GM19099 (cell line): ENCODE measurements around the gene RIMBP2.

Experiments used
- POLR2A ChIP-seq: IDR thresholded peaks from 3 replicates; pipeline ENCODE4 v1.6.1; 2011; ENCODE audit warnings: low read depth; ENCODE audit not compliant: insufficient read length; ENCODE audit errors: extremely low read depth

The RIMBP2 gene

DNA sequence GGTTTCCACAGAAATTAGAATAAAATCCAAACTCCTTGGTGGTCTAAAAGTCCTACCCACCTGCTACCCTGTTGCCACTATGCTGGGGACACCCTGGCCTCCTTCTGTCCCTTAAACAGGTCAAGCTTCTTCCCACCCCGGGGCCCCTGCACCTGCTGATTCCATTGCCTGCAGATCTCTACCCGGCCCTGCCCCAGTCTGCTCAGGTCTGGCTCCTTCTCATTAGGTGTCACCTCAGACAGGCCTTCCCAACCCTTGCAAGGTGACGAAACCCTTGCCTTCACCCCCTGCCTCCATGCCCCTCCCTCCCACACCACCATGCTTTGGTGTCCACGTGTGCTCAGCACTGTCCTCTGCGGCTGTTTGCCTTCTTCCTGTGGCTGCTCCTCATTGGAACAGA is 207.8 kb downstream of the RIMBP2 start:
- TF ChIP-seq POLR2A = no peak

DNA sequence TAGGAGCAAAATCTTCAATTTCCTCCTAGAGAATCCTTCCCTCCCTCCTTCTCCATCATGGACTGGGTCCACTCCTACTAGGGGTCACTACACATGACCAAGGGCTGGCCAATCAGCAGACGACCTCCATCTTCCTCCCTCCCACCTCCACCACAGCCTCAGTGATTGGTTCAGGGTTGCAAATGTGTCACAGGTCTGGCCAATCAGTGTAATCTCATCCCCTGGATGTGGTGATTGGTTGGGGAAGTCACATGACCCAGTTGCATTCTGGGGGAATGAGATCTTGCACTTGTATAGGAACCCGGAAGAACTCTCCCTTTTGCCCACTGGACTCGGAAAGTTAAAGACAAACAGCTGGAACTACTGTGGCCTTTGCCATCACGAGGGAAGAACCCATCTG is 209.3 kb downstream of the RIMBP2 start:
- TF ChIP-seq POLR2A = no peak

DNA sequence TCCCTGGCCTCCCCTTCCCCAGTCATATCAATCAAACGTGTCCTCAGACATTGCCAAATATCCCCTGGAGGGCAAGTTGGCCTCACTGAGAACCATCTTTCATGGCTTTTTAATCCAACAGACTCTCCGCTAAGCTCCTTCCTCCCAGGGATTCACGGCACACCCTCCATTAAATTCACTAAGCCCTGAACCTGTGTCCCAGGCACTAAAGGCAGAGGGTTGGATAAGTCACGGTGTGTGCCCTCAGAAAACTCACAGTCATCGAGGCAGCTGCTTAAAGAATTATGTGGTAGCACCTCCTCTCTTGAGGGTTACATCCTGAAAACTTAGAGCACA is 211.3 kb downstream of the RIMBP2 start:
- no peak for TF ChIP-seq POLR2A

GRCh38 chr12:130504110-130504839 is 211.8 kb downstream of the RIMBP2 start:
- no peak for TF ChIP-seq POLR2A

DNA sequence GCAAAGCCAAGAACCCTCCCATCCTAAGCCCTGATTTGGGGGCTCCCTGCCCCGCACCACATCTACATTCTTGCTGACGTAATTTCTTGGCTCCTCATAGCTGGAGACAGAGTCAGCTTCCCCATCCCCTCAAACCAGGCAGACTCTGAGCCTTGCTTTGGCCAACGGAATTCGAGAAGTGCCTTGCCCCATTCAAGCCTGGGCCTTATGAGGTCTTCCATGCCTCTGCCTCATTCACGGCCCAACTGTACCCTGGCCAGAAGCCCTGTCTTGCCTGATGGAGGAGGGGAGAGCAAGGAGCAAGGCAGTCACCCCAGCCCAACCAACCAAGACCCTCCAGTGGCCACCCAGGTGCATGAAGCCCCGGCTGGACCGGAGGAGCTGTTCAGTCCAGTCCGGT is 214.3 kb downstream of the RIMBP2 start:
- no peak for TF ChIP-seq POLR2A

DNA sequence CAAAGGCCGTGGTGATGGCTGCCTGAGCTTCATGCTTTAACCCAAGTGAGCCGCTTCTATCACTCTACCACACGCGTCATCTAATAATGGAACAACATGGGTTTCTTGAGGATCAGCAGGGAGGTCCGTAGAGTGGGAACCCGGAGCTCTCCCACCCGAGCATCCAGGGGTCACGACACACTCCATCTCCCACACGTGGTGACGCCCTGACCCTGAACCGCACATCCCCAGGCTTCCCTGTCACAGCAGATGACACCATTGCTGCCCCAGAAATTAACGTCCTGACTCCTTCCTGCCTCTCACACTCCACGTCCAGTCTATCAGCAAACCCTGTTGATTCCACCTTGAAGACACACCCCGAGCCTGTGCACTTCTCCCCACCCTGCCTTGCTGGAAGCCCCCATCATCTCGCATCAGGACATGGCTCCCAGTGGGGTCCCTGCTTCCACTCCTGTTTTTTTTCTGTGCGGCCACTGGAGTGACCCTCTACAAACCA is 215.2 kb downstream of the RIMBP2 start:
- no peak for TF ChIP-seq POLR2A

GRCh38 chr12:130499474-130499873 is 216.6 kb downstream of the RIMBP2 start:
- TF ChIP-seq POLR2A = no peak

DNA sequence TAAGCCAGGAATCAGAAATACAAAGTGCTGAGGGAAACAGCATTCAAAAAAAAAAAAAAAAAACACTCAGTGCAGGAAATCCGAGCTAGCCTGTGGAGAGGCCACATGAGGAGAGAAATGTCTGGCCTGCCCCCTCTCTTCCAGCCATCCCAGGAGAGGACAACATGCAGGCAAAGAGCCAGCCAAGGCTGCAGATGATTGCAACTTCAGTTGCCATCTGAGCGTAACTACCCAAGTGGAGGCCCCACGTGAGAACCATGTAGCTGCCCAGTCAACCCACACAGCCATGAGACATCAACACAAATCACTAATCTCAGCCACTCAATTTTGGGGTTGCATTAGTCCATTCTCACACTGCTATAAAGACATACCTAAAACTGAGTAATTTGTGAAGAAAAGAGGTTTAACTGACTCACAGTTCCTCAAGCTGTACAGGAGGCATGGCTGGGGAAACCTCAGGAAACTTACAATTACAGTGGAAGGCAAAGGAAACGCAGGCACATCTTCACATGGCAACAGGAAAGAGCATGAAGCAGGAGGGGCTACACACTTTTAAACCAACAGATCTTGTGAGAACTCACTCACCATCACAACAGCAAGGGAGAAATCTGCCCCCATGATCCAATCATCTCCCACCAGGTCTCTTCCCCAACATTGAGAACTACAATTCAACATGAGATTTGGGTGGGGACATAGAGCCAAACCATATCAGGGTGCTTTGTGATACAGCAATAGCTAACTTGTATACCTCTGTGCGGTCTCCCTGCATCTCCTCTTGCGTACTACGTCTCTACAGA is 217.3 kb downstream of the RIMBP2 start:
- TF ChIP-seq POLR2A = no peak

DNA sequence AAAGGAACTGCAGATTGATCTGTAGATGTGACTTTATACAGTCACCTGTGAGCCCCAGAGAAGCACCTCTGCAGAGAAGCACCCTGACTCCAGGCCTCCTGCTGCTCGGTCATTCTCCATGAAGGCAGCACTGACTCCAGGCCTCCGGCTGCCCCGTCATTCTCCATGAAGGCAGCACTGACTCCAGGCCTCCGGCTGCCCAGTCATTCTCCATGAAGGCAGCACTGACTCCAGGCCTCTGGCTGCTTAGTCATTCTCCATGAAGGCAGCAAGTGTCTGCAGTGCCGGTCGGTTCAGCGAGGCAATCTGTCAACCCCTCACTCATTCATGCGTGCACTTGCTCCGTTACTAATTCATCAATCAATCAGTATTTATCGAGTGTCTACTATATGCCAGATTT is 218.1 kb downstream of the RIMBP2 start:
- no peak for TF ChIP-seq POLR2A

GRCh38 chr12:130497321-130497720 is 218.8 kb downstream of the RIMBP2 start:
- TF ChIP-seq POLR2A = no peak

DNA sequence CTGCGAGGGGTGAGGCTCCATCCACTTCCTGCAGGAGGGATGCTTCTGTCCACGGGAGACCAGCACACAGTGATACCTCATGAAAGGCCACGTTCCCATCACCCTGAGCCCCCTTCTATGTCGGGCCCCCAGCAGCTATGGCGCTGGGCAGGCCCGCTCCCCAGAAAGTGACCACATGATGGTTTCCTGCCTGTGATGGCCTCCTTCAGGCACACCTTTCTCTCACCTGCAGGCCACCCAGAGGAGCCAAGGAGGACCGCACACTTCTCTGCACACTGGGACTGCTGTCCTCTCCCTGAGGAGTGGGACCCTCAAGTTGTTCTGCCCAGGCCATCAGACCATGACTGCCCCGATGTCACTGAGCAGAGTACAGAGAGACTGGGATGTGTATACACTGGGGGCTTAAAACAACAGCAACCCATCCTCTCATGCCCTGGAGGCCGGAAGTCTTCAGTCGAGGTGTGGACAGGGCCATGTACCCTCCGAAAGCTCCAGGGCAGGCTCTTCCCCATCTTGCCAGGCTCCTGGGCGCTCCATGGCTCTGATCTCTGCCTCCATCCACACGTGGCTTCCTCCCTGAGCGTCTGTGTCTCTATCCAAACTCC is 219.5 kb downstream of the RIMBP2 start:
- no peak for TF ChIP-seq POLR2A

DNA sequence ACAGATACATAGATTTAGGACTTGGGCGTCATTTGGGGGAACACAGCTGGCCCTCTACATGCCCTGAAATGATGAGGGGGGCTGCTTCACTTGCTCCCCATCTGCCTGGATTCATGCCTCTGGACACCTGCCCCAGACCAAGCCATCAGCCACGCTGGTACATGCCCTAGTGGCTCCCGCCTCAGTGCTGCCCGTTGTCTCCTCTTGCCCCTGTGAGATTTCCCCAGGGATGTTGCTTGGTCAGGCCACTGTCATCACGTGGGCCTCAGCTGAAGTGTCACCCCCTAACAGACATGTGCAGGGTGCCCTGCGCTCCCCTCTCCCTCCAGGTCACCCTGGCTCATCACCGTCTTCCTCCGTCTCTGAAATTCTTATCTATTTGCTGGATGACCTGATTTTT is 220.9 kb downstream of the RIMBP2 start:
- TF ChIP-seq POLR2A = no peak

- TF ChIP-seq POLR2A = no peak
Observed at GRCh38 chr12:130494736-130495135, 221.4 kb downstream of the RIMBP2 start.

GRCh38 chr12:130493951-130494350 is 222.1 kb downstream of the RIMBP2 start:
- TF ChIP-seq POLR2A = no peak

- no peak for TF ChIP-seq POLR2A
Observed at GRCh38 chr12:130491421-130492357, 224.4 kb downstream of the RIMBP2 start.
